ENCODE results near the gene ASCC1. TPM values are rescaled to one million over a fixed set of nuclear protein-coding genes. Genes with fewer than 3 reads are reported as not detected.
A peak's percentile ranks its signal among the peaks of the same experiment; 100 is the strongest.

ASCC1 gene
- total RNA-seq, 1 donor from 2014 or later = 33.3 TPM

DNA sequence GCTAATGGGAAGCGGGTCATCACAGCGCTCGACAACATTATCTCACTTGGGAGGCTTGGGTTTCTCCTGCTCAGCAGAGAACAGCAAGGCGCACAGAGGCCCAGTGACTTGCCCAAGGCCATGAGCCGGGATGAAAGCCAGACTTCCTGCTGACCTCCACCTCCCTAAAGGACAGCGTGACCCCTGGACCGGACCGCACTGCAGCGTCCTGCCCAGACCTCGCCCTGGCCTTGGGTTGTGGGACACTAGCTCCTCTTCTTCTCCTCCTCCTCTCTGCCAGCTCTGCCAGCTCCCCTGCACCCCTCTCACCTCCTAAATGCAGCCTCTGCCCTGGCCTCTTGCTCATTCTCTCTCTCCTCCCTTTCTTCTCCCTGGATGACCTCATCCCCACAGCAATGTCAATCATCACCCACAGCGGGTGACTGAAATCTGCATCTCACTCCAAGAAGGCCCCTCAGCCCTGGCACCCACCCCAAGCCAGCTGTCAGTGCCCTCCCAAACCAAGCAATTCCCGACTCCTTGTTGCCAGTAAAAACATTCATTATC, 147.1 kb downstream of the ASCC1 start:
- Mint-ChIP-seq H3K27me3 (ENCODE audit: unreplicated experiment) (peaks cover 8% of the 10 kb centered on the region), H3K9me3 (ENCODE audit: unreplicated experiment) (peaks cover 9% of the 10 kb centered on the region), H3K4me1 (ENCODE audit: low read depth, unreplicated experiment) (peaks cover 16% of the 10 kb centered on the region), H3K36me3 (ENCODE audit: unreplicated experiment) (peaks cover 13% of the 10 kb centered on the region), H3K27ac (ENCODE audit: unreplicated experiment) (peak overlapping the region; percentile 42), H3K4me3 (ENCODE audit: unreplicated experiment) (no peak overlapping the region)
- DNase-seq = no peak
- TF ChIP-seq, protein P1, sequence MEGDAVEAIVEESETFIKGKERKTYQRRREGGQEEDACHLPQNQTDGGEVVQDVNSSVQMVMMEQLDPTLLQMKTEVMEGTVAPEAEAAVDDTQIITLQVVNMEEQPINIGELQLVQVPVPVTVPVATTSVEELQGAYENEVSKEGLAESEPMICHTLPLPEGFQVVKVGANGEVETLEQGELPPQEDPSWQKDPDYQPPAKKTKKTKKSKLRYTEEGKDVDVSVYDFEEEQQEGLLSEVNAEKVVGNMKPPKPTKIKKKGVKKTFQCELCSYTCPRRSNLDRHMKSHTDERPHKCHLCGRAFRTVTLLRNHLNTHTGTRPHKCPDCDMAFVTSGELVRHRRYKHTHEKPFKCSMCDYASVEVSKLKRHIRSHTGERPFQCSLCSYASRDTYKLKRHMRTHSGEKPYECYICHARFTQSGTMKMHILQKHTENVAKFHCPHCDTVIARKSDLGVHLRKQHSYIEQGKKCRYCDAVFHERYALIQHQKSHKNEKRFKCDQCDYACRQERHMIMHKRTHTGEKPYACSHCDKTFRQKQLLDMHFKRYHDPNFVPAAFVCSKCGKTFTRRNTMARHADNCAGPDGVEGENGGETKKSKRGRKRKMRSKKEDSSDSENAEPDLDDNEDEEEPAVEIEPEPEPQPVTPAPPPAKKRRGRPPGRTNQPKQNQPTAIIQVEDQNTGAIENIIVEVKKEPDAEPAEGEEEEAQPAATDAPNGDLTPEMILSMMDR (IDR thresholded peaks at IDR 0.05; ENCODE audit: partially characterized antibody, unreplicated experiment) = no peak

DNA sequence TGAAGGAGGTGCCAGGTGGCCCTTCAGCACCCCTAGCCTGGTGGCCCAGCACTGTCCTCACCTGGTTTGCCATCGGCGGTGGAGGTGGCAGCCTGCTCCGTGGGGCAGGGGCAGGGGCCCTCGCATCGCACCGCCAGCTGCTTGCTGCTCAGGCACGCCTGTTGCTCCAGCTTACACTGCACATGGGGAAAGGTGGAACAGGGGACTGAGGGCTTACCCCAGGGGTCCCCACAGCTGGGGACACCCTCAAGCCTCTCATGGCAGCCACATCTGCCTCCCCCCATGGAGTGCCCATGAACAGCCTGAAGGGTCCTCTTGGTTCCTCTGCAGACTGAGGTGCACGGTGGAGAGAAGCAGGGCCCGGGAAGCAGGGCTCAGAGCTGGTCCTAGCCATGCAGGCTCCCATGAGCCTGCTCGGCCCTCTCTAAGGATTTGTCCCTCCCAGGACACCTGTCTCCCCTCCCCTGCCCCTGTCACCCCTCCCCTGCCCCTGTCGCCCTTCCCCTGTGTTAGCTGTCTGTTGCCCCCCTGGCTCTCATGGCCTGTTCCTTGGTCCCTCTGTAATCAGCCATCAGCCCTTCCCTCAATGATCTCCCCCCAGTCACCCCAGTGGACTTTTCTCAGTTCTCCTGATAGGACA, 147.8 kb downstream of the ASCC1 start:
- H3K27me3 Mint-ChIP-seq (ENCODE audit: unreplicated experiment) = peaks cover 8% of the 10 kb centered on the region
- H3K4me1 Mint-ChIP-seq (ENCODE audit: low read depth, unreplicated experiment) = peaks cover 17% of the 10 kb centered on the region
- no peak overlapping the region for H3K27ac Mint-ChIP-seq (ENCODE audit: unreplicated experiment)
- TF ChIP-seq, protein P1 (IDR thresholded peaks at IDR 0.05; ENCODE audit: partially characterized antibody, unreplicated experiment) = no peak
- H3K36me3 Mint-ChIP-seq (ENCODE audit: unreplicated experiment) = peaks cover 13% of the 10 kb centered on the region
- DNase-seq = no peak
- H3K9me3 Mint-ChIP-seq (ENCODE audit: unreplicated experiment) = peaks cover 7% of the 10 kb centered on the region
- H3K4me3 Mint-ChIP-seq (ENCODE audit: unreplicated experiment) = no peak overlapping the region

DNA sequence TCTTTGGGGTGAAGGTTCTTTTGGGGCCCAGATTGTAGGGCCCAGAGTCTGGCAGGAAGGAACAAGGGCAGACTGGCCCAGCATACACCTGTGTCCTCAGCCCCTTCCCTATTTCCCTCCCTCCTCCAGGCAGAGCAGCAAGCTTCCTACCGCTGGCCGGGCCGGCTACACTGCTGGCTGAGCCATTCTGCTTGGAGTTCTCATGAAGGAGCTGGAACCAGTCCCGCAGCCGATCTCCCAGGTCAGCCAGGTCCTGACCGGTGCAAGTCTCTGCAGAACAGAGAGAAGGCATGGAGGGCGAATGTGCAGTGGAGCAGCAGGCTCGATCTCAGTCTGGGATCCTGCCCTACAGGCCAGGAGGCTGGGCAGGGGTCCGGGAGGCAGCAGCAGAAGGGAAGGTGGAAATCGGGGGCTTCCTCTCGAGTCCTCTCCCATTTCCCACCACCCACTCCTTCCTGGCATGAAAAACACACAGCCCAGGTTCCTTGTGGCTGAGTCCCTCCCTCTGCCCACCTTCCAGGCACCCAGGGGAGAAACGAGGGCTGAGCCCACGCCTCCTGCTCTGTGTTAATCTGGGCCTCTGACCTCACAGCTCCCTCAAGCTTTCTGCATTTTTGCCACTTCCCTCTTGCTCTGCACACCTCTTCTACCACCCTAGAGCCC, 148.5 kb downstream of the ASCC1 start:
- no peak overlapping the region for H3K4me3 Mint-ChIP-seq (ENCODE audit: unreplicated experiment)
- DNase-seq = no peak
- peaks cover 5% of the 10 kb centered on the region for H3K9me3 Mint-ChIP-seq (ENCODE audit: unreplicated experiment)
- peaks cover 13% of the 10 kb centered on the region for H3K36me3 Mint-ChIP-seq (ENCODE audit: unreplicated experiment)
- TF ChIP-seq, protein P1 (IDR thresholded peaks at IDR 0.05; ENCODE audit: partially characterized antibody, unreplicated experiment) = no peak
- H3K27ac Mint-ChIP-seq (ENCODE audit: unreplicated experiment) = no peak overlapping the region
- H3K27me3 Mint-ChIP-seq (ENCODE audit: unreplicated experiment) = peaks cover 10% of the 10 kb centered on the region
- H3K4me1 Mint-ChIP-seq (ENCODE audit: low read depth, unreplicated experiment) = peaks cover 17% of the 10 kb centered on the region

DNA sequence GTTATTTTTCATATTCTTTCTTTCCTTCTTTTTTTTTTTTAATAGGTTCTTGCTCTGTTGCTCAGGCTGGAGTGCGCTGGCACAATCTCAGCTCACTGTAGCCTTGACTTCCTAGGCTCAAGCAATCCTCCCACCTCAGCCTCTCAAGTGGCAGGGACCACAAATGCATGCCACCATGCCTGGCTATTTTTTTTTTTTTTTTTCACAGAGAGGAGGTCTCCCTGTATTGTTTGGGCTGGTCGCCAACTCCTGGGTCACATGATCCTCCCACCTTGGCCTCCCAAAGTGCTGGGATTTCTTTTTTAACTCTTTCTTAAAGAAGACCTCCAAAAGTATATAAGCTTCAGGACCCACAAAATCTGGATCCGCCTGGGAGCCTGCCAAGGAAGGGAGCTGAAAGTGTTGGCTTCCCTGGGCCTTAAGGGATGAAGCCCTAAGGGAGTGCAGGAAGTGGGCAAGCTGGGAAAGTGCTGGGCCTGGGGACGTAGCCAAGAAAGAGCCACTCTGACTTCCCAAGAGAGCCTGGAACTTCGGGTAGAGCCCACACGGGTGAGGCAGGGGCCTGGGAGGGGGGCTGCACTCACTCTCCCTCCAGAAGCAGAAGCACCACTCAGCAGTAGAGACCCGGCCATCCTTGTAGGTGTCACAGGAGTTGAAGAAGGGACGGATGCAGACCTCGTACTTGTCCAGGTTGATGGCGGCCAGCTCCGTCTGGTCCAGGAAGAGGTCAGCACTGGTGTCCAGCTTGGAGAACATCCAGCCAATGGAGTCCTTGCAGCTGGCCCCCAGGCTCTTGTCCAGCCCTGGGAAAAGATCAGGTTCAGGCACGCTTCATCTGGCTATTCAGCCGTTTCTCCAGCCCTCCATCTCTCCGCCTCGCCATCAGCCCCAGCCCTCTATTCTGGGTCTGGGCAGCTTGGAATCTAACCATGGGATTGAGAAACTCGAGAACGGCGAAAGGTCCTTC, 149.5 kb downstream of the ASCC1 start:
- H3K27me3 Mint-ChIP-seq (ENCODE audit: unreplicated experiment) = peaks cover 15% of the 10 kb centered on the region
- peaks cover 10% of the 10 kb centered on the region for H3K9me3 Mint-ChIP-seq (ENCODE audit: unreplicated experiment)
- peaks cover 11% of the 10 kb centered on the region for H3K36me3 Mint-ChIP-seq (ENCODE audit: unreplicated experiment)
- no peak for DNase-seq
- H3K27ac Mint-ChIP-seq (ENCODE audit: unreplicated experiment) = no peak overlapping the region
- TF ChIP-seq, protein P1 (IDR thresholded peaks at IDR 0.05; ENCODE audit: partially characterized antibody, unreplicated experiment) = no peak
- no peak overlapping the region for H3K4me3 Mint-ChIP-seq (ENCODE audit: unreplicated experiment)
- H3K4me1 Mint-ChIP-seq (ENCODE audit: low read depth, unreplicated experiment) = peaks cover 21% of the 10 kb centered on the region

All from glutamatergic neuron (in vitro differentiated cells).